Measurements from ENCODE around the gene IL1B.

IL1B gene

GRCh38 chr2:112818094-112818902 is 18.3 kb downstream of the IL1B start:
- Histone ChIP-seq H3K9me2 (ENCODE audit: low read depth, low read length) (no peaks in the 10 kb centered on the region), H4K20me1 (ENCODE audit: insufficient read depth, low read length) (no peaks in the 10 kb centered on the region), H2AFZ (ENCODE audit: low read length) (no peak overlapping the region), H3K27me3 (ENCODE audit: insufficient read depth, low read length) (no peaks in the 10 kb centered on the region), H3F3A (ENCODE audit: insufficient read depth, low read length) (no peaks in the 10 kb centered on the region), H3K4me1 (ENCODE audit: insufficient read depth, low read length, severe bottlenecking) (no peaks in the 10 kb centered on the region), H3K9me3 (ENCODE audit: low read length) (no peaks in the 10 kb centered on the region), H3K27ac (ENCODE audit: low read depth, low read length, poor library complexity, severe bottlenecking) (no peak overlapping the region), H3K9ac (ENCODE audit: low read length) (no peak overlapping the region), H3K36me3 (ENCODE audit: insufficient read depth, low read length) (no peaks in the 10 kb centered on the region), H3K4me3 (ENCODE audit: low read depth, low read length, poor library complexity, severe bottlenecking) (no peak overlapping the region), H3K4me2 (ENCODE audit: low read length) (no peak overlapping the region), H3K79me2 (ENCODE audit: insufficient read depth, low read length) (no peaks in the 10 kb centered on the region)
- no peak for TF ChIP-seq EZH2 (IDR thresholded peaks at IDR 0.05; ENCODE audit: borderline replicate concordance, low read length)
- TF ChIP-seq, protein P1, sequence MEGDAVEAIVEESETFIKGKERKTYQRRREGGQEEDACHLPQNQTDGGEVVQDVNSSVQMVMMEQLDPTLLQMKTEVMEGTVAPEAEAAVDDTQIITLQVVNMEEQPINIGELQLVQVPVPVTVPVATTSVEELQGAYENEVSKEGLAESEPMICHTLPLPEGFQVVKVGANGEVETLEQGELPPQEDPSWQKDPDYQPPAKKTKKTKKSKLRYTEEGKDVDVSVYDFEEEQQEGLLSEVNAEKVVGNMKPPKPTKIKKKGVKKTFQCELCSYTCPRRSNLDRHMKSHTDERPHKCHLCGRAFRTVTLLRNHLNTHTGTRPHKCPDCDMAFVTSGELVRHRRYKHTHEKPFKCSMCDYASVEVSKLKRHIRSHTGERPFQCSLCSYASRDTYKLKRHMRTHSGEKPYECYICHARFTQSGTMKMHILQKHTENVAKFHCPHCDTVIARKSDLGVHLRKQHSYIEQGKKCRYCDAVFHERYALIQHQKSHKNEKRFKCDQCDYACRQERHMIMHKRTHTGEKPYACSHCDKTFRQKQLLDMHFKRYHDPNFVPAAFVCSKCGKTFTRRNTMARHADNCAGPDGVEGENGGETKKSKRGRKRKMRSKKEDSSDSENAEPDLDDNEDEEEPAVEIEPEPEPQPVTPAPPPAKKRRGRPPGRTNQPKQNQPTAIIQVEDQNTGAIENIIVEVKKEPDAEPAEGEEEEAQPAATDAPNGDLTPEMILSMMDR (IDR thresholded peaks at IDR 0.05; ENCODE audit: low read length), result no peak

DNA sequence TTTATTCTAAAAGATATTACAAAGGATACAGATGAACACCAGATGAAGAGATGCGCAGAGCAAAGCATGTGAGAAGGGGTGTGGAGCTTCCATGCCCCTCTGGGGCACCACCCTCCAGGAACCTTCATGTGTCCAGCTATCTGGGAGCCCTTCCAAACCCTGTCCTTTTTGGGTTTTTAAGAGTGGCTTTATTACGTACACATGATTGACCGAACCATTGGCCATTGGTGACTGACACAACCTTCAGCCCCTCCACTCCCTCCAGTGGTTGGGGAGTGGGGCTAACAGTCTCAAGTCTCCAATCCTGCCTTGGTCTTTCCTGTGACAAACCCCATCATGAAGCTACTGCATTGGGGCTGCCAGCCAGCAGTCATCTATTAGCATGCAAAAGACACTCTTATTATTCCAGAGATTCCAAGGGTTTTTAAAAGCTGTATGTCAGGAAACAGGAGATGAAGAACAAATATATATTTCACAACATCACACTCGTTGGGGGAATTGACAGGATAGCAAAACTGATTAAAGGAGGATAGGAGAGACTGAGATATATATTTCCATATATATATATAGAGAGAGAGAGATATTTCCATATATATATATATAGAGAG is 19.4 kb downstream of the IL1B start:
- Histone ChIP-seq H4K20me1 (ENCODE audit: insufficient read depth, low read length) (no peaks in the 10 kb centered on the region), H3K9me2 (ENCODE audit: low read depth, low read length) (no peaks in the 10 kb centered on the region), H3K27me3 (ENCODE audit: insufficient read depth, low read length) (0 out of 2 replicates have a peak, but pooled peaks cover 7% of the 10 kb centered on the region)

DNA sequence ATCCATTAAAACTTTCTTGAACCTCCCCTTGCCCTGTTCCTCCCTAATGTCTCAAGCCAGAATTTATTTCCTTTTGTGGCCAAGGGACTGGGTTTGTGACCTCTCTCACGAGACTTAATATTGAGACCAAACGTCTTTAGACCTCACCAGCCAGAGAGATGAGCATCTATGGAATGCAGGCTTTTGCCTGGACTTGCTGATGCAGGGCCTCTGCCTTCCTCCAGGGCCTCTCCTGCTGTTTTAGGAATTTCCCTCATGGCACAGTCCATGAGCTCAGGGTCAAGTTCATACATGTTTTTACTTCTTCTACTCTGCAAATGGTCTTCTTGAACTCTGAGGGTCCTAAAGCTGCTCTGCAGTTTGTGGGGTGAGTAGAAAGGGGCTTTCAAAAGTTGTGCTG is 22.3 kb downstream of the IL1B start:
- Histone ChIP-seq H3K27me3 (ENCODE audit: insufficient read depth, low read length) (0 out of 2 replicates have a peak, but pooled peaks cover 7% of the 10 kb centered on the region), H2AFZ (ENCODE audit: low read length) (no peak overlapping the region), H3K4me3 (ENCODE audit: low read depth, low read length, poor library complexity, severe bottlenecking) (no peak overlapping the region), H3F3A (ENCODE audit: insufficient read depth, low read length) (no peaks in the 10 kb centered on the region), H4K20me1 (ENCODE audit: insufficient read depth, low read length) (no peaks in the 10 kb centered on the region), H3K9ac (ENCODE audit: low read length) (no peak overlapping the region), H3K9me3 (ENCODE audit: low read length) (no peaks in the 10 kb centered on the region), H3K79me2 (ENCODE audit: insufficient read depth, low read length) (no peaks in the 10 kb centered on the region), H3K27ac (ENCODE audit: low read depth, low read length, poor library complexity, severe bottlenecking) (no peak overlapping the region), H3K4me2 (ENCODE audit: low read length) (no peak overlapping the region), H3K36me3 (ENCODE audit: insufficient read depth, low read length) (no peaks in the 10 kb centered on the region), H3K9me2 (ENCODE audit: low read depth, low read length) (no peaks in the 10 kb centered on the region), H3K4me1 (ENCODE audit: insufficient read depth, low read length, severe bottlenecking) (no peaks in the 10 kb centered on the region)
- TF ChIP-seq, protein P1 (IDR thresholded peaks at IDR 0.05; ENCODE audit: low read length), result no peak
- no peak for TF ChIP-seq EZH2 (IDR thresholded peaks at IDR 0.05; ENCODE audit: borderline replicate concordance, low read length)

More for the DNA sequence above, 19.4 kb downstream of the IL1B start:
- no peaks in the 10 kb centered on the region for H3F3A ChIP-seq (ENCODE audit: insufficient read depth, low read length)
- H3K9me3 ChIP-seq (ENCODE audit: low read length), result no peaks in the 10 kb centered on the region
- no peak for TF ChIP-seq EZH2 (IDR thresholded peaks at IDR 0.05; ENCODE audit: borderline replicate concordance, low read length)
- TF ChIP-seq, protein P1 (IDR thresholded peaks at IDR 0.05; ENCODE audit: low read length), result no peak
- H3K4me3 ChIP-seq (ENCODE audit: low read depth, low read length, poor library complexity, severe bottlenecking), result no peak overlapping the region
- H3K36me3 ChIP-seq (ENCODE audit: insufficient read depth, low read length), result no peaks in the 10 kb centered on the region
- H3K9ac ChIP-seq (ENCODE audit: low read length), result no peak overlapping the region
- no peaks in the 10 kb centered on the region for H3K4me1 ChIP-seq (ENCODE audit: insufficient read depth, low read length, severe bottlenecking)
- H3K27ac ChIP-seq (ENCODE audit: low read depth, low read length, poor library complexity, severe bottlenecking), result no peak overlapping the region
- no peak overlapping the region for H3K4me2 ChIP-seq (ENCODE audit: low read length)
- no peaks in the 10 kb centered on the region for H3K79me2 ChIP-seq (ENCODE audit: insufficient read depth, low read length)
- H2AFZ ChIP-seq (ENCODE audit: low read length), result no peak overlapping the region

All from OCI-LY1 (cell line).